Fibroblast of lung (primary cell): ENCODE data around the gene RPS6KA4. TPM values are rescaled to one million over a fixed set of nuclear protein-coding genes. Genes with fewer than 3 reads are reported as not detected.

Experiments
- DNase-seq, 2 donors: peaks; one replicate each; pipeline versions ENCODE4 v3.0.0 to v3.0.0-alpha.2; 2010; ENCODE audit warnings: low read depth in 2 of 2
- H2AFZ ChIP-seq: 2 replicates; pipeline ENCODE4 v1.5.1; 2012; ENCODE audit warnings: low read length, control low read depth, inconsistent platforms
- H3K27ac ChIP-seq: 2 replicates; pipeline ENCODE4 v1.5.1; 2011; ENCODE audit warnings: low read length, control low read depth; ENCODE audit not compliant: insufficient read depth
- H3K27me3 ChIP-seq: 2 replicates; pipeline ENCODE4 v1.5.1; 2011; ENCODE audit warnings: mild to moderate bottlenecking, low read length; ENCODE audit not compliant: control insufficient read depth, insufficient read depth
- H3K36me3 ChIP-seq: 2 replicates; pipeline ENCODE4 v1.5.1; 2011; ENCODE audit warnings: low read length; ENCODE audit not compliant: control insufficient read depth, insufficient read depth
- H3K4me1 ChIP-seq: 2 replicates; pipeline ENCODE4 v1.5.1; 2011; ENCODE audit warnings: low read length; ENCODE audit not compliant: control insufficient read depth, insufficient read depth; ENCODE audit errors: extremely low read depth
- H3K4me2 ChIP-seq: 2 replicates; pipeline ENCODE4 v1.5.1; 2011; ENCODE audit warnings: low read length, control low read depth; ENCODE audit not compliant: insufficient read depth; ENCODE audit errors: extremely low read depth
- H3K4me3 ChIP-seq, 4 experiments: fragments of 200-600 bp in 1 of 4; sonication (generic) in 1 of 4; replicated peaks in 1 of 4; 2 replicates each; pipeline ENCODE4 v1.5.1; 2011 to 2016; ENCODE audit warnings: low read length in 4 of 4, low read depth in 3 of 4, mild to moderate bottlenecking in 3 of 4, control low read depth in 2 of 4, inconsistent platforms in 1 of 4, mixed read lengths in 1 of 4; ENCODE audit not compliant: insufficient read depth in 1 of 4; ENCODE audit errors: control extremely low read depth in 1 of 4
- H3K79me2 ChIP-seq: 2 replicates; pipeline ENCODE4 v1.5.1; 2012; ENCODE audit warnings: mild to moderate bottlenecking, low read length, inconsistent platforms; ENCODE audit not compliant: control insufficient read depth, insufficient read depth
- H3K9ac ChIP-seq: 2 replicates; pipeline ENCODE4 v1.5.1; 2011; ENCODE audit warnings: mild to moderate bottlenecking, low read length, control low read depth; ENCODE audit not compliant: insufficient read depth
- H3K9me3 ChIP-seq: 2 replicates; pipeline ENCODE4 v1.5.1; 2012; ENCODE audit warnings: low read depth, low read length; ENCODE audit not compliant: control insufficient read depth, insufficient read depth
- H4K20me1 ChIP-seq: 2 replicates; pipeline ENCODE4 v1.5.1; 2011; ENCODE audit warnings: low read length; ENCODE audit not compliant: control insufficient read depth, insufficient read depth; ENCODE audit errors: extremely low read depth
- EZH2 ChIP-seq: IDR thresholded peaks from 2 replicates; pipeline ENCODE4 v1.5.1; 2012; ENCODE audit warnings: low read length, control low read depth, mild to moderate bottlenecking; ENCODE audit errors: missing control alignments
- polyA plus RNA-seq, 2 donors: library from polyadenylated mRNA; depleted of rRNA in 1 of 2; stranded (reverse) in 1 of 2; unstranded in 1 of 2; fragments of >200 nt; gene quantifications; 2 replicates each; pipeline ENCODE4 v1.2.1, GENCODE V29; 2011 to 2012; ENCODE audit warnings: missing spikeins in 1 of 2
- total RNA-seq: library from RNA; depleted of rRNA; stranded (reverse); fragments of >200 nt; gene quantifications from 2 replicates; pipeline ENCODE4 v1.2.1, GENCODE V29; 2014
- TF ChIP-seq, protein P1 (sequence below), 2 donors: IDR thresholded peaks in 1 of 2; conservative IDR thresholded peaks in 1 of 2; 1 replicate in 1 of 2; 2 replicates in 1 of 2; pipeline ENCODE4 v1.5.1; 2011 to 2012; ENCODE audit warnings: low read length in 2 of 2, control low read depth in 1 of 2, inconsistent platforms in 1 of 2, low read depth in 1 of 2, mild to moderate bottlenecking in 1 of 2

Gene RPS6KA4
- total and polyA plus RNA-seq, 2 donors (not counting 1 experiment from before 2014, with no cell fraction given), result 15.9 to 27.6 TPM

DNA sequence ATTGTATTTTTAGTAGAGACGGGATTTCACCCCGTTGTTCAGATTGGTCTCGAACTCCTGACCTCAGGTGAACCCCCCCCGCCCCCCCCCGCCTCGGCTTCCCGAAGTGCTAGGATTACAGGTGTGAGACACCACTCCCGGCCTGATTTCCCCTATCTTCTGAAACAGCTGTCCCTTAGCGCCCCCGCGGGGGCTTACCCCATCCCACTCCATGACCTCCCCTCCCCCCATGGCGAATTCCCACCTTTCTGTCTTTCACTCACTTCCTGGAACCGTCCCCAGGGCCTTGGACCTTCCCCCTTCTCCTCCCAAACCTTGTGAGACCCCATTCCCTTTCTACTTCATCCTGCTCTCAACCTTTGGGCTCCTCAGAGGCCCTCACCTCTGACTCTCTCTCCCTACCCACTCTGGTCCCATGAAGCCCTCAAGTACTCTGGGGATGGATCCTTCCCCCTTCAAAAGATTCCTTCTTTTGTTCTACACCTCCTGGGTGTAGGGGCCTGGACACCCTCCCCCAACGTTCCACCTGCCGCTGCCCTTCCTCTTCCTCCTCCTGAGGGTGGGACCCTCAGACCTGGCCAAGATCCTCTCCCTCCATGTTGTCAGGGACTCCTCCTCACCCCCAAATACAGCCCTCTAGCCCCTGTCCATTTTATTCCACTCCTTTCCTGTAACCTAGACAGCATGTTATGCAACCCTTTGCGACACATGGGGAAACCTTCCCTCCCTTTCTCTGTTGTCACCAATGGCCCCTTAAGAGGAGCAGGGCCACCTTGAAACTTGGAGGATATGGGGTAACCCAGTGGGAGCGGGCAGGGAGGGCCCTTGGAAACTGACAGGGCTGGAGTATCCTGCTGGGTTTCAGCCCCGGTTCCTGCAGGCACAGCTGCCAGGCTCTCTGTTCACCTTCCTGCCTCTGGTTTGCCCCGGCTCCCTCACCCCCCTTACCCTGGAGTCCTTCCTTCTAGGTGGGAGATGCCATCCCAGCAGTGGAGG lies 39.9 kb upstream of the RPS6KA4 start:
- TF ChIP-seq, protein P1, sequence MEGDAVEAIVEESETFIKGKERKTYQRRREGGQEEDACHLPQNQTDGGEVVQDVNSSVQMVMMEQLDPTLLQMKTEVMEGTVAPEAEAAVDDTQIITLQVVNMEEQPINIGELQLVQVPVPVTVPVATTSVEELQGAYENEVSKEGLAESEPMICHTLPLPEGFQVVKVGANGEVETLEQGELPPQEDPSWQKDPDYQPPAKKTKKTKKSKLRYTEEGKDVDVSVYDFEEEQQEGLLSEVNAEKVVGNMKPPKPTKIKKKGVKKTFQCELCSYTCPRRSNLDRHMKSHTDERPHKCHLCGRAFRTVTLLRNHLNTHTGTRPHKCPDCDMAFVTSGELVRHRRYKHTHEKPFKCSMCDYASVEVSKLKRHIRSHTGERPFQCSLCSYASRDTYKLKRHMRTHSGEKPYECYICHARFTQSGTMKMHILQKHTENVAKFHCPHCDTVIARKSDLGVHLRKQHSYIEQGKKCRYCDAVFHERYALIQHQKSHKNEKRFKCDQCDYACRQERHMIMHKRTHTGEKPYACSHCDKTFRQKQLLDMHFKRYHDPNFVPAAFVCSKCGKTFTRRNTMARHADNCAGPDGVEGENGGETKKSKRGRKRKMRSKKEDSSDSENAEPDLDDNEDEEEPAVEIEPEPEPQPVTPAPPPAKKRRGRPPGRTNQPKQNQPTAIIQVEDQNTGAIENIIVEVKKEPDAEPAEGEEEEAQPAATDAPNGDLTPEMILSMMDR (conservative IDR thresholded peaks at IDR 0.05 in 1 of 2, IDR thresholded peaks at IDR 0.05 in 1 of 2; ENCODE audit: low read depth in 1 of 2, low read length in 2 of 2), result no peak
- TF ChIP-seq EZH2, result no peak
- Histone ChIP-seq H3K4me1 (no peaks in the 10 kb centered on the region), H3K36me3 (peaks cover 14% of the 10 kb centered on the region), H3K79me2 (peaks cover 13% of the 10 kb centered on the region), H3K27me3 (no peaks in the 10 kb centered on the region), H2AFZ (no peak overlapping the region), H3K4me3 (peak overlapping the region; percentile 73 to 97 (median 76)), H3K27ac (no peak overlapping the region), H3K9ac (peak overlapping the region; percentile 92), H3K4me2 (peak overlapping the region; percentile 93), H4K20me1 (no peaks in the 10 kb centered on the region), H3K9me3 (no peaks in the 10 kb centered on the region)
- DNase-seq, result no peak

DNA sequence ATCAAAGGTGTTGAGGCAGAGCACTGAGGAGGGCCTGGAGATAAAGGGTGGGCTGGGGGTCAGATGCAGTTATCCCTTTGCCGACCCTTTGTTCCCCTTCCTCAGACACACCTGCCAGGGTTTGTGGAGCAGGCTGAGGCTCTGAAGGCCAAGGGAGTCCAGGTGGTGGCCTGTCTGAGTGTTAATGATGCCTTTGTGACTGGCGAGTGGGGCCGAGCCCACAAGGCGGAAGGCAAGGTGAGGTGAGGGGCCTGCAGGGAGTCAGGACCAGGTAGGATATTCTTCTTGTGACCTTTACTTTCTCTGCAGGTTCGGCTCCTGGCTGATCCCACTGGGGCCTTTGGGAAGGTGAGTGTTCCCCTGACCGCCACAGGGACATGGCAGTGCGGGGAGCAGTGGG lies 38.4 kb upstream of the RPS6KA4 start:
- Histone ChIP-seq H2AFZ (no peak overlapping the region), H3K4me3 (no peak overlapping the region), H3K4me2 (no peak overlapping the region), H3K79me2 (peaks cover 13% of the 10 kb centered on the region), H3K9me3 (no peaks in the 10 kb centered on the region), H3K4me1 (no peaks in the 10 kb centered on the region), H4K20me1 (no peaks in the 10 kb centered on the region), H3K27ac (no peak overlapping the region), H3K9ac (no peak overlapping the region), H3K27me3 (no peaks in the 10 kb centered on the region), H3K36me3 (peaks cover 5% of the 10 kb centered on the region)
- no peak for TF ChIP-seq EZH2
- TF ChIP-seq, protein P1 (conservative IDR thresholded peaks at IDR 0.05 in 1 of 2, IDR thresholded peaks at IDR 0.05 in 1 of 2; ENCODE audit: low read depth in 1 of 2, low read length in 2 of 2), result no peak
- DNase-seq, result no peak

- DNase-seq, result no peak
- Histone ChIP-seq H3K4me3 (no peak overlapping the region), H4K20me1 (no peaks in the 10 kb centered on the region), H2AFZ (no peak overlapping the region), H3K27me3 (no peaks in the 10 kb centered on the region), H3K79me2 (peaks cover 12% of the 10 kb centered on the region), H3K4me1 (no peaks in the 10 kb centered on the region), H3K9ac (no peak overlapping the region), H3K36me3 (peaks cover 5% of the 10 kb centered on the region), H3K9me3 (no peaks in the 10 kb centered on the region), H3K27ac (no peak overlapping the region), H3K4me2 (no peak overlapping the region)
- TF ChIP-seq, protein P1 (conservative IDR thresholded peaks at IDR 0.05 in 1 of 2, IDR thresholded peaks at IDR 0.05 in 1 of 2; ENCODE audit: low read depth in 1 of 2, low read length in 2 of 2), result no peak
- TF ChIP-seq EZH2, result no peak
Measured at GRCh38 chr11:64321026-64321425, 37.9 kb upstream of the RPS6KA4 start.
